ENCODE results near the gene UBE3D.

DNA sequence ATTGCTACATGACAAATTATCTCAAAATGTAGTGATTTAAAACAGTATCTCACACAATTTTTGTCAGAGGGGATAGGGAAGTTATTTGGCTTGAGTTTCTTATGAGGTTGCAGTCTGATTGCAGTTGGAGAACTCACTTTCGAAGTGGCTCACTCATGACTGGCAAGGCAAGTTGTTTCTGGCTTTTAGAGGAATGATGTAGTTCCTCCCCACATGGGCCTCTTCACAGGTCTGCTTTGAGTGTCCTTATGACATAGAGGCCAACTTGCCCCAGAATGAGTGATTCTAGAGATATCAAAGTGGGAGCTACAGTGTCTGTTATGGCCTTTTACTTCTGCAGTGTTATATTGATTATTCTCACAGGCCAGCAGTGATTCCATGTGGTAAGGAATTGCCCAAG lies 8.0 kb upstream of the UBE3D start:
- TF ChIP-seq, protein P1, sequence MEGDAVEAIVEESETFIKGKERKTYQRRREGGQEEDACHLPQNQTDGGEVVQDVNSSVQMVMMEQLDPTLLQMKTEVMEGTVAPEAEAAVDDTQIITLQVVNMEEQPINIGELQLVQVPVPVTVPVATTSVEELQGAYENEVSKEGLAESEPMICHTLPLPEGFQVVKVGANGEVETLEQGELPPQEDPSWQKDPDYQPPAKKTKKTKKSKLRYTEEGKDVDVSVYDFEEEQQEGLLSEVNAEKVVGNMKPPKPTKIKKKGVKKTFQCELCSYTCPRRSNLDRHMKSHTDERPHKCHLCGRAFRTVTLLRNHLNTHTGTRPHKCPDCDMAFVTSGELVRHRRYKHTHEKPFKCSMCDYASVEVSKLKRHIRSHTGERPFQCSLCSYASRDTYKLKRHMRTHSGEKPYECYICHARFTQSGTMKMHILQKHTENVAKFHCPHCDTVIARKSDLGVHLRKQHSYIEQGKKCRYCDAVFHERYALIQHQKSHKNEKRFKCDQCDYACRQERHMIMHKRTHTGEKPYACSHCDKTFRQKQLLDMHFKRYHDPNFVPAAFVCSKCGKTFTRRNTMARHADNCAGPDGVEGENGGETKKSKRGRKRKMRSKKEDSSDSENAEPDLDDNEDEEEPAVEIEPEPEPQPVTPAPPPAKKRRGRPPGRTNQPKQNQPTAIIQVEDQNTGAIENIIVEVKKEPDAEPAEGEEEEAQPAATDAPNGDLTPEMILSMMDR (IDR thresholded peaks at IDR 0.05), result no peak
- TF ChIP-seq POLR2A (IDR thresholded peaks at IDR 0.05), result no peak
